Right atrium auricular region (tissue), 2 donors: ENCODE data around the gene ZNF2. TPM values are rescaled to one million over a fixed set of nuclear protein-coding genes. Genes with fewer than 3 reads are reported as not detected.

Source experiments
- DNase-seq: peaks from one replicate; pipeline ENCODE4 v3.0.0-alpha.2; 2019; ENCODE audit warnings: low spot score
- H3K27ac ChIP-seq, 2 donors: fragments of 200-600 bp; sonication (generic); 1 replicate in 1 of 2; 2 replicates in 1 of 2; pipeline ENCODE4 v1.5.1; 2016 to 2019
- H3K27me3 ChIP-seq, 2 donors: fragments of 200-600 bp; sonication (generic); one replicate each; pipeline versions ENCODE4 v1.5.1 to v1.6.0; 2017 to 2019
- H3K36me3 ChIP-seq: fragments of 200-600 bp; sonication (generic); one replicate; pipeline ENCODE4 v1.5.1; 2016
- H3K4me1 ChIP-seq, 2 donors: fragments of 200-600 bp; sonication (generic); one replicate each; pipeline versions ENCODE4 v1.5.1 to v1.6.0; 2017 to 2019
- H3K4me3 ChIP-seq, 2 donors: fragments of 200-600 bp; sonication (generic); 1 replicate in 1 of 2; 2 replicates in 1 of 2; pipeline ENCODE4 v1.5.1; 2017 to 2019; ENCODE audit warnings: mild to moderate bottlenecking in 1 of 2, moderate library complexity in 1 of 2
- H3K9me3 ChIP-seq, 2 donors: fragments of 200-600 bp; sonication (generic); one replicate each; pipeline ENCODE4 v1.5.1; 2019
- CTCF ChIP-seq, 2 donors: fragments of 200-600 bp; sonication (generic); IDR thresholded peaks; one replicate each; pipeline ENCODE4 v1.5.1; 2019; ENCODE audit warnings: antibody characterized with exemption in 2 of 2
- total RNA-seq, 2 donors: library from RNA; depleted of rRNA; stranded (reverse); fragments of >200 nt; gene quantifications; one replicate each; pipeline ENCODE4 v1.1.0, GENCODE V29; 2016

Gene ZNF2
- total RNA-seq, 2 donors from 2014 or later = 3.5 to 3.7 TPM

GRCh38 chr2:95143838-95144237 is 21.8 kb upstream of the ZNF2 start:
- Histone ChIP-seq H3K4me1 (no peaks in the 10 kb centered on the region), H3K27ac (no peak overlapping the region), H3K4me3 (no peak overlapping the region), H3K9me3 (peaks cover 23 to 71% of the 10 kb centered on the region in 2 donors), H3K27me3 (no peaks in the 10 kb centered on the region), H3K36me3 (peaks cover 8% of the 10 kb centered on the region)
- DNase-seq = no peak
- no peak for TF ChIP-seq CTCF (IDR thresholded peaks at IDR 0.05)

GRCh38 chr2:95149397-95149984 is 16.1 kb upstream of the ZNF2 start:
- peaks cover 64% of the 10 kb centered on the region for H3K36me3 ChIP-seq
- no peak overlapping the region for H3K4me3 ChIP-seq
- DNase-seq = no peak
- no peaks in the 10 kb centered on the region for H3K27me3 ChIP-seq
- H3K4me1 ChIP-seq = no peaks in the 10 kb centered on the region
- peaks cover 48 to 100% of the 10 kb centered on the region in 2 donors for H3K9me3 ChIP-seq
- H3K27ac ChIP-seq = no peak overlapping the region
- TF ChIP-seq CTCF (IDR thresholded peaks at IDR 0.05) = no peak

- peaks cover 36% of the 10 kb centered on the region for H3K36me3 ChIP-seq
- no peaks in the 10 kb centered on the region for H3K27me3 ChIP-seq
- peak overlapping the region in 1 of 2 donors; percentile 76 for H3K27ac ChIP-seq
- peak overlapping the region; percentile 80 for H3K4me3 ChIP-seq
- H3K9me3 ChIP-seq = peaks cover 0 to 21% of the 10 kb centered on the region in 2 donors
- TF ChIP-seq CTCF (IDR thresholded peaks at IDR 0.05) = no peak
- H3K4me1 ChIP-seq = peaks cover 0 to 11% of the 10 kb centered on the region in 2 donors
- DNase-seq = no peak
These were observed 7.2 kb upstream of the ZNF2 start for GRCh38 chr2:95158441-95158840.

- no peak for TF ChIP-seq CTCF (IDR thresholded peaks at IDR 0.05)
- H3K4me1 ChIP-seq = peaks cover 0 to 17% of the 10 kb centered on the region in 2 donors
- peaks cover 30% of the 10 kb centered on the region for H3K36me3 ChIP-seq
- peaks cover 0 to 15% of the 10 kb centered on the region in 2 donors for H3K9me3 ChIP-seq
- H3K27me3 ChIP-seq = no peaks in the 10 kb centered on the region
- peak overlapping the region; percentile 80 for H3K4me3 ChIP-seq
- no peak for DNase-seq
- peak overlapping the region; percentile 75 to 76 for H3K27ac ChIP-seq
These were observed 6.6 kb upstream of the ZNF2 start for GRCh38 chr2:95158891-95159619.

GRCh38 chr2:95159690-95160449 is 5.7 kb upstream of the ZNF2 start, which contains the start of gene ZNF514:
Gene ZNF514, minus strand, starts transcription at chr2:95159848. Its CDS starts 6,595 bp downstream, at chr2:95153253.
- H3K9me3 ChIP-seq = peaks cover 0 to 9% of the 10 kb centered on the region in 2 donors
- no peak for TF ChIP-seq CTCF (IDR thresholded peaks at IDR 0.05)
- peak; percentile 74 for DNase-seq
- peaks cover 22% of the 10 kb centered on the region for H3K36me3 ChIP-seq
- H3K27me3 ChIP-seq = no peaks in the 10 kb centered on the region
- peaks cover 0 to 25% of the 10 kb centered on the region in 2 donors for H3K4me1 ChIP-seq
- H3K4me3 ChIP-seq = peak within 1 kb of the TSS; percentile 80
- H3K27ac ChIP-seq = peak within 1 kb of the TSS; percentile 75 to 84
